Gastroesophageal sphincter (tissue), 4 donors: ENCODE measurements around the gene CCSER1. TPM values are rescaled to one million over a fixed set of nuclear protein-coding genes. Genes with fewer than 3 reads are reported as not detected.

ENCODE experiments used
- ATAC-seq: fragments of 150-250 bp; one replicate; pipeline ENCODE4 v1.9.1; 2016; ENCODE audit warnings: mild to moderate bottlenecking, moderate library complexity
- H3K27ac ChIP-seq, 4 donors: fragments of 200-600 bp; sonication (generic) in 3 of 4; 1 replicate in 3 of 4; 2 replicates in 1 of 4; pipeline ENCODE4 v1.5.1; 2016 to 2019
- H3K27me3 ChIP-seq: fragments of 200-600 bp; sonication (generic); one replicate; pipeline ENCODE4 v1.5.1; 2019
- H3K36me3 ChIP-seq, 2 donors: fragments of 200-600 bp; sonication (generic); one replicate each; pipeline ENCODE4 v1.5.1; 2019; ENCODE audit warnings: control low read depth in 1 of 2
- H3K4me1 ChIP-seq, 3 donors: fragments of 200-600 bp; sonication (generic); 1 replicate in 2 of 3; 2 replicates in 1 of 3; pipeline ENCODE4 v1.5.1; 2016 to 2019; ENCODE audit warnings: control low read depth in 2 of 3
- H3K4me3 ChIP-seq, 2 donors: fragments of 200-600 bp; sonication (generic); one replicate each; pipeline ENCODE4 v1.5.1; 2019; ENCODE audit warnings: mild to moderate bottlenecking in 1 of 2, moderate library complexity in 1 of 2
- H3K9me3 ChIP-seq, 3 donors: fragments of 200-600 bp; sonication (generic); one replicate each; pipeline ENCODE4 v1.5.1; 2017 to 2019; ENCODE audit warnings: control low read depth in 2 of 3
- EP300 ChIP-seq: sonication (generic); formaldehyde crosslinking; IDR thresholded peaks from one replicate; pipeline ENCODE4 v1.6.1; 2017; ENCODE audit warnings: antibody characterized with exemption, mild to moderate bottlenecking
- POLR2A ChIP-seq, 2 donors: fragments of 450-650 bp; IDR thresholded peaks; one replicate each; pipeline ENCODE4 v1.6.1; 2017; ENCODE audit warnings: antibody characterized with exemption in 2 of 2, mild to moderate bottlenecking in 2 of 2, moderate library complexity in 1 of 2
- POLR2AphosphoS5 ChIP-seq: sonication (generic); formaldehyde crosslinking; IDR thresholded peaks from one replicate; pipeline ENCODE4 v1.6.1; 2017; ENCODE audit warnings: antibody characterized with exemption
- WGBS, 2 donors: methylation state at CpG; one replicate each; pipeline ENCODE4 v1.1.5; 2018; ENCODE audit warnings: low coverage in 1 of 2; 5-methylcytosine and 5-hydroxymethylcytosine counted together
- total RNA-seq, 4 donors: library from RNA; depleted of rRNA; stranded (reverse); fragments of >200 nt; gene quantifications; one replicate each; pipeline ENCODE4 v1.1.0, GENCODE V29; 2016
- TF ChIP-seq, protein P1 (sequence below), 4 experiments: fragments of 200-600 bp in 2 of 4; fragments of 450-650 bp in 2 of 4; sonication (generic) in 1 of 4; IDR thresholded peaks; one replicate each; pipeline ENCODE4 v1.5.1; 2017 to 2019; ENCODE audit warnings: antibody characterized with exemption in 4 of 4, mild to moderate bottlenecking in 2 of 4, moderate library complexity in 2 of 4

Gene CCSER1
- total RNA-seq, 4 donors from 2014 or later: 2.4 to 9.3 (median 4.6) TPM

DNA sequence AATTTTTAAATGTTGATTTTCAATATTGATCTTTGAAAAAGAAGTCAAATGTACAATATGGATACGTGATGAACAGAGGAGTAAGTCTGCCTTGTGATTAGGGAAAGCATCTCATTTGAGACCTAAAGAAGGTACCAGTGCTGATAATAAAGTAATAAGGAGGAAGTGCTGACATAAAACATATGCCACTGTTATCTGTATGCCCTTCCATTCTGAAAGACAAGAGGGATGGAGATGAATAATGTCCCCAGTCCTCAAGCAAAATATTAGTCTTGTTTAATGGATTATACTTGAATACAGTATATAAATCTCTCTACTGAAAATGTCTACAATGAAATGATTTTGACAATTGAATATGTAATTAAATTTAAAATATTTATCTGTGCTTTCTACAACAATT is 58.2 kb downstream of the CCSER1 start:
- 82 to 83% methylated on average over 1 of the region's 1 CpG for WGBS, 2 donors
- Histone ChIP-seq H3K4me1 (no peaks in the 10 kb centered on the region), H3K36me3 (no peaks in the 10 kb centered on the region), H3K4me3 (no peak overlapping the region), H3K9me3 (no peaks in the 10 kb centered on the region), H3K27ac (no peak overlapping the region), H3K27me3 (no peaks in the 10 kb centered on the region)
- no peak for ATAC-seq
- TF ChIP-seq EP300 (no peak), POLR2AphosphoS5 (no peak), POLR2A (IDR thresholded peaks at IDR 0.05) (no peak)
- TF ChIP-seq, protein P1, sequence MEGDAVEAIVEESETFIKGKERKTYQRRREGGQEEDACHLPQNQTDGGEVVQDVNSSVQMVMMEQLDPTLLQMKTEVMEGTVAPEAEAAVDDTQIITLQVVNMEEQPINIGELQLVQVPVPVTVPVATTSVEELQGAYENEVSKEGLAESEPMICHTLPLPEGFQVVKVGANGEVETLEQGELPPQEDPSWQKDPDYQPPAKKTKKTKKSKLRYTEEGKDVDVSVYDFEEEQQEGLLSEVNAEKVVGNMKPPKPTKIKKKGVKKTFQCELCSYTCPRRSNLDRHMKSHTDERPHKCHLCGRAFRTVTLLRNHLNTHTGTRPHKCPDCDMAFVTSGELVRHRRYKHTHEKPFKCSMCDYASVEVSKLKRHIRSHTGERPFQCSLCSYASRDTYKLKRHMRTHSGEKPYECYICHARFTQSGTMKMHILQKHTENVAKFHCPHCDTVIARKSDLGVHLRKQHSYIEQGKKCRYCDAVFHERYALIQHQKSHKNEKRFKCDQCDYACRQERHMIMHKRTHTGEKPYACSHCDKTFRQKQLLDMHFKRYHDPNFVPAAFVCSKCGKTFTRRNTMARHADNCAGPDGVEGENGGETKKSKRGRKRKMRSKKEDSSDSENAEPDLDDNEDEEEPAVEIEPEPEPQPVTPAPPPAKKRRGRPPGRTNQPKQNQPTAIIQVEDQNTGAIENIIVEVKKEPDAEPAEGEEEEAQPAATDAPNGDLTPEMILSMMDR (IDR thresholded peaks at IDR 0.05): no peak

DNA sequence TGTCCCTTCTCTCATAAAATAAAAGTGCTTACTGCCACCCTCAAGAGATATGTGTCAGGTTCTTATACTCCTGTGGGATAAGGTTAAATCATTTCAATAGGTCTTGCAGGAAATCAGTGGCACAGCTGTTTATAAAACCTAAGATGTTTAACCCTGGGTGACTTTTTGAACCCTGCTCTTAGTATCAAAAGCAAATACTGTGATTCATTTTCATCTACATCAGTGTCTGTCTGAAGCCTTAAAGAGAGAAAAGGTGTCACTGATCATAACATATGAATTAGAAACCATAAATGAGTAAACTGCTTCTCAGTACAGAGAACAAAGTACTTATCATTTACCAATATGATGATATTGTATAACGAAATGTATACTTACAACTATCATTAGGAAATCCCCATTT is 59.0 kb downstream of the CCSER1 start:
- Histone ChIP-seq H3K36me3 (no peaks in the 10 kb centered on the region), H3K27me3 (no peaks in the 10 kb centered on the region), H3K27ac (no peak overlapping the region), H3K4me3 (no peak overlapping the region), H3K4me1 (no peaks in the 10 kb centered on the region), H3K9me3 (no peaks in the 10 kb centered on the region)
- WGBS, 2 donors: 65% methylated on average over 1 of the region's 1 CpG; no CpG with 5 or more reads in 1 of the 2 donors
- no peak for ATAC-seq
- TF ChIP-seq, protein P1 (IDR thresholded peaks at IDR 0.05): no peak
- TF ChIP-seq POLR2A (IDR thresholded peaks at IDR 0.05) (no peak), POLR2AphosphoS5 (no peak), EP300 (no peak)

DNA sequence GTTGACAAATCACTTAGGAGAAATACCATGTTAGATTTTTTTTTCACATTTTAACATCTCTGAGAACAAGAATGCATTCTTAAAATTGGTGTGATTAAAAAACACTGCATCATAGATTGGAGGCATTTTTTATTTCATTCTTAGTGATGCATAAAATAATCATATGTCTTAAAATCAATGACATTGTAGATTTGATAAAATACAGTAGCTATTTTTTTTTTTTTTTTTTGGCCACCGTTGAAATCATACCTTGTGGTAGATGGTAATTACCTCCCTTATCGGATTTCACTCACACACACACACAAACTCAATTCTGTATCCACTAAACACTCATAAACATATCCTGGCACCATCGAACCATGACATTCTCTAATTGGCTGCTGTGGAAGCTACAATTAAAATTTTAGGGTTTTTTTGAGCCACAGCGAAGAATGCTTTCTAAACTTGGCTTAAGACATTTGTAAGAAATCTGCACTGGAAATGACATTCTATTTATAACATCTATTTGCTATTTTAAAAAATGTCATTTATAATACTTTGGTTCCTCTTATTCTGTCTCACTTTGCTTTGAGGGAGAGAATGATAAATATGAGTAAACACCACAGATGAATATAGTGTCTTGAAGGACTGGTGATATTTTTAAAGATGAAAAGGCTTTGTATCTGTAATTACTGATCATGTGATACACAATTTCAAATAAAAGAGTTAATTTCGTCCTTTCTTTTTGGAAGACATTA is 60.1 kb downstream of the CCSER1 start:
- WGBS, 2 donors: 45 to 70% methylated on average over 3 to 5 of the region's 5 CpGs
- TF ChIP-seq EP300: no peak
- TF ChIP-seq, protein P1 (IDR thresholded peaks at IDR 0.05): no peak
- no peak for TF ChIP-seq POLR2A (IDR thresholded peaks at IDR 0.05)
- TF ChIP-seq POLR2AphosphoS5: no peak
- Histone ChIP-seq H3K4me1 (no peaks in the 10 kb centered on the region), H3K4me3 (no peak overlapping the region), H3K36me3 (no peaks in the 10 kb centered on the region), H3K9me3 (no peaks in the 10 kb centered on the region), H3K27me3 (no peaks in the 10 kb centered on the region), H3K27ac (no peak overlapping the region)
- ATAC-seq: no peak

DNA sequence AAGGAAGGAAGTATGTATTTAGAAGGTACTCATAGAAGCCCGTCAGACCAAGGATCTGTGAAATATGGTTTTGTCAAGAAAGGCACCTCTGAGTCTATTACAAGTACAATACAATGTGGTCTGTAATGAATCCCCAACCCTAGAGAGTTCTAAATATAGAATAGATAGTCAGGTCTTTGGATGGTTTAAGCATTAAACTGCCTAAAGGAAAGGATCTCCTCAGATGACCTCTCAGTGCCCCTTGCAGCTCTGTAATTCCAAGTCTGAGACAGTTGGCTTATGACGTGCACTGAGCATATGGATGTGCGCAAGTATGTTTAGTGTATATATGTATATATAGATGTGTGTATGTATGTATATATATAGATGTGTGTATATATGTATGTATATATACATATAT is 62.0 kb downstream of the CCSER1 start:
- H3K9me3 ChIP-seq: no peaks in the 10 kb centered on the region
- no peak for ATAC-seq
- no peak overlapping the region for H3K4me3 ChIP-seq
- TF ChIP-seq, protein P1 (IDR thresholded peaks at IDR 0.05): no peak
- no peaks in the 10 kb centered on the region for H3K27me3 ChIP-seq
- H3K36me3 ChIP-seq: no peaks in the 10 kb centered on the region
- no peak overlapping the region for H3K27ac ChIP-seq
- WGBS, 2 donors: 71 to 77% methylated on average over 3 of the region's 3 CpGs
- no peaks in the 10 kb centered on the region for H3K4me1 ChIP-seq

DNA sequence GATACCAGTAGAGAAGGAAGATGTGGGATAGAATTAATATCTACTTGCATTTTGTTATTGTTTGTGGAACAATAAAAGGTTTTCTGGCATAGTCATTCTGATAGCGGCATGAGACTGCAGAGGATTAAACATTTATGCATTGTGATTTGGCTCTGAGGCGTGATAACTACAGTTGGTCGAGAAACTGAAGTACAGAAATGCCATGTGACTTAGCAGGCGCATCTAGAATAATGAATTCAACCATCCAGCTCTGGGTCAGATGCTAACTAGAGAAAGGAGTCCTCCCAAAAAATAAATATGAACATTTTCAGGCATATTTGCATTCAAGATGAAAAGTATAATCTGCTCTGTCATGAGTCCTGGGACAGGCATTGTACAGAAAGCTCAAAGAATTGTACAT is 62.8 kb downstream of the CCSER1 start:
- Histone ChIP-seq H3K9me3 (no peaks in the 10 kb centered on the region), H3K27ac (no peak overlapping the region), H3K27me3 (no peaks in the 10 kb centered on the region), H3K36me3 (no peaks in the 10 kb centered on the region), H3K4me3 (no peak overlapping the region), H3K4me1 (no peaks in the 10 kb centered on the region)
- no peak for ATAC-seq
- 88 to 91% methylated on average over 4 of the region's 4 CpGs for WGBS, 2 donors
- no peak for TF ChIP-seq EP300
- TF ChIP-seq POLR2AphosphoS5: no peak
